Cardiac ventricle fibroblast (primary cell): ENCODE data around the gene NCOA4. TPM values are rescaled to one million over a fixed set of nuclear protein-coding genes. Genes with fewer than 3 reads are reported as not detected.

Source experiments
- total RNA-seq: library from RNA; depleted of rRNA; stranded (reverse); fragments of >200 nt; gene quantifications from 2 replicates; pipeline ENCODE4 v1.2.3, GENCODE V29; 2015

The NCOA4 gene
- 114 and 122 TPM in 2 replicates for total RNA-seq

DNA sequence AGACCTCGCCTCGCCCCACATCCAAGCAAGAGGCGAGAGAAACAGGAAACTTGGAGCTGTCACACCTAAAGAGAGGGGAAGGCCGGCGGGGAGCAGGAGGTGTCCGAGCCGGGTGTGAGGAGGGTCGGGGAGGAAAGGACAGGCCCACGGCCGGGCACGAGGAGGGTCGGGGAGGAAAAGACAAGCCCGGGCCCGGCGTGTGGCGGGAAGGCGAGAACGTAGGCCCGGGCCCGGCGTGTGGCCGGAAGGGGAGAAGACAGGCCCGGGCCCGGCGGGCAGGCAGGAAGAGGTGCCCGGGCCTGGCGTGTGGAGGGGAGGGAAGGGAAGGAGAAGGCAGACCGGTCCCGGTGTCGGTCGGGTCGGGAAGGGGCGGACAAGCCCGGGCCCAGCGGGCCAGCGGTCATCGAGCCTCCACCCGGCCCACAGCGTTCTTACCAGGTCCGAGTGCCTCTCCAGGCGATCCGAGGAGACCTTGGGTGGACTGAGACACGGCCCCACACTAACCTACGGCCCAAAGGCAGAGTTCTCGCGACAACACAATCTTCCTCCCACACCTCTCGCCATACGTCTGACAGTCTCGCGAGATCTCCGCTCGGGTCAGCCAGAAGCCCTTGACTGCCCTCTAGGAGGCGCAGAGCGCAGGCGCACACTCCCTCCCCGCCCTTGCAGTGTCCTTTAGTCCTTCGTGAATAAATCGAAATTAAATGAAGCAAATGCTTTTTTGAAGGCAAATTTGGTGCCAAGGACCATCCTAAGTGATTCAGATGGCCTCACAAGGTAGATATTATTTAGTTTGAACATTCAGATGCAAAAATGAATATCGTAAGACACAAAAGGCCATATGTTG lies at the start of gene NCOA4:
NCOA4 (minus strand) TSS at position 533 of the 847 bp plus-strand sequence. CDS start 13,943 bp downstream, outside the sequence.

GRCh38 chr10:46046261-46046660 lies 15.8 kb upstream of the NCOA4 start, which contains the start of gene MSMB:
MSMB (minus strand) TSS chr10:46046269; CDS start chr10:46046237, 32 bp downstream.

DNA sequence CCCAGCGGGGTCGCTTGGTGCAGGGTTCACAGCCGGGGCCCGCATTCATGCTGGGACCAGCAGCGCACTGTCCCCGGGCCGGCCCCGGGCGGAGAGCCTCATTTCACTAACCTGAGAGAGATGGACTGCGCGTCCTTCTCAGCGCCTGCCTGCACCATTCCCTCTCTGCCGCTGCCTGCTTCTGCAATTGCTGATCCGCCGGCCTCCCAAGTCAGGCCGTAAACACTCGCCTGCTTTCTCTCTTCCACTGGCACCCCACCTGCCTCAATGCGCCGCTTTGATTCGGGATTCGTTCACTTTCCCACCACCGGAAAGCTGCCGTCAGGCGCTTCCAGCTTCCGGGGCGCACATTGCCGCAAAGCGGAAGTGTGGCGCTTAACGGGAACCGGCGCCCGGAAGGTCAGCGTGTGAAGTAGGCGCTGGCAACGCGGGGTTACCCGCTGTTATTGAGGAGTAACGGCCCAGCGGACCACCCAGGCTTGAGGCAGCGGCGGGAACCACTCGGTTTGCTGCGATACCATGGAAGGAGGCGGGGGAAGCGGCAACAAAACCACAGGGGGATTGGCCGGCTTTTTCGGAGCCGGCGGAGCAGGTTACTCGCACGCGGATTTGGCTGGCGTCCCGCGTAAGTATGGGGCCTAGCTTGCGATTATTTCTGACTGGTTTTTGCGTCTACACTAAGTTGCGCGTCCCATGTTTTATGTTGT lies 58.2 kb downstream of the NCOA4 start, which contains the start of gene TIMM23:
TIMM23 (plus strand) TSS at position 384 of the 707 bp plus-strand sequence; CDS start at position 520, 136 bp downstream.

Other genes with a start within 250 kb of the NCOA4 start
- gene AGAP4, start 183.1 kb downstream of the NCOA4 start, total RNA-seq: 1.5 and 3.9 TPM in 2 replicates
- 68.0 and 69.1 TPM in 2 replicates for gene TIMM23, start 58.1 kb downstream of the NCOA4 start, total RNA-seq
- not detected in 2 replicates for gene MSMB, start 15.6 kb upstream of the NCOA4 start, total RNA-seq